SU-DHL-6 (cell line): ENCODE results near the gene CCDC92B.
A peak's percentile ranks its signal among the peaks of the same experiment; 100 is the strongest.

Source experiments
- H2AFZ ChIP-seq: fragments of 200-600 bp; sonication (generic); 2 replicates; pipeline ENCODE4 v1.6.1; 2014; ENCODE audit warnings: low read depth, mild to moderate bottlenecking, moderate library complexity, mixed read lengths, antibody characterized with exemption, low read length; ENCODE audit not compliant: severe bottlenecking
- H3F3A ChIP-seq: fragments of 200-600 bp; shearing (Covaris generic); 2 replicates; pipeline ENCODE4 v1.6.0; 2016; ENCODE audit warnings: antibody characterized with exemption, mild to moderate bottlenecking; ENCODE audit not compliant: insufficient read depth
- H3K27ac ChIP-seq: fragments of 200-600 bp; sonication (generic); 2 replicates; pipeline ENCODE4 v1.5.1; 2016; ENCODE audit warnings: low read depth, mild to moderate bottlenecking, low read length, moderate library complexity, mixed read lengths
- H3K27me3 ChIP-seq: fragments of 200-600 bp; sonication (generic), shearing (Covaris generic); 2 replicates; pipeline ENCODE4 v1.6.0; 2014; ENCODE audit warnings: mild to moderate bottlenecking, low read length
- H3K36me3 ChIP-seq: fragments of 200-600 bp; sonication (generic); 2 replicates; pipeline ENCODE4 v1.6.1; 2014; ENCODE audit warnings: mild to moderate bottlenecking, low read length, mixed read lengths
- H3K4me2 ChIP-seq: fragments of 300-600, 200-600 bp; shearing (Covaris generic), sonication (generic); 2 replicates; pipeline ENCODE4 v1.6.0; 2014; ENCODE audit warnings: low read length, low read depth, mild to moderate bottlenecking; ENCODE audit not compliant: poor library complexity, severe bottlenecking
- H3K4me3 ChIP-seq: fragments of 200-600 bp; sonication (generic); 2 replicates; pipeline ENCODE4 v1.5.1; 2014; ENCODE audit warnings: antibody characterized with exemption, low read length, mild to moderate bottlenecking, mixed read lengths; ENCODE audit not compliant: insufficient read depth, poor library complexity, severe bottlenecking
- H3K79me2 ChIP-seq: fragments of 200-600 bp; sonication (generic); 2 replicates; pipeline ENCODE4 v1.6.1; 2014; ENCODE audit warnings: mild to moderate bottlenecking, low read length, moderate library complexity; ENCODE audit not compliant: insufficient read depth
- H3K9ac ChIP-seq: fragments of 200-600 bp; sonication (generic); 2 replicates; pipeline ENCODE4 v1.7.0; 2014; ENCODE audit warnings: mild to moderate bottlenecking, low read length
- H3K9me2 ChIP-seq: fragments of 200-600 bp; sonication (generic); replicated peaks from 2 replicates; pipeline ENCODE4 v1.6.1; 2014; ENCODE audit warnings: low read length; ENCODE audit not compliant: insufficient read depth
- H3K9me3 ChIP-seq: fragments of 200-600 bp; sonication (generic); 2 replicates; pipeline ENCODE4 v1.6.1; 2014; ENCODE audit warnings: low read length, mixed read lengths; ENCODE audit not compliant: insufficient read depth
- H4K20me1 ChIP-seq: fragments of 200-600 bp; sonication (generic); 2 replicates; pipeline ENCODE4 v1.6.1; 2014; ENCODE audit warnings: low read depth, mild to moderate bottlenecking, antibody characterized with exemption, low read length, moderate library complexity, mixed read lengths
- CTCF ChIP-seq: fragments of 200-600 bp; sonication (generic); IDR thresholded peaks from one replicate; pipeline ENCODE4 v1.5.1; 2017; ENCODE audit warnings: antibody characterized with exemption, mild to moderate bottlenecking, low read length, moderate library complexity; ENCODE audit not compliant: insufficient read depth, poor library complexity, severe bottlenecking
- EZH2phosphoT487 ChIP-seq: fragments of 200-600 bp; sonication (generic), shearing (Covaris generic); conservative IDR thresholded peaks from 2 replicates; pipeline ENCODE4 v1.6.1; 2018; ENCODE audit warnings: mild to moderate bottlenecking, antibody characterized with exemption, low read length, moderate library complexity, mixed read lengths

The CCDC92B gene

GRCh38 chr17:2716649-2717048, 32.8 kb downstream of the CCDC92B start:
- TF ChIP-seq CTCF (no peak), EZH2phosphoT487 (no peak)
- H3K9me2 ChIP-seq: no peaks in the 10 kb centered on the region
- H2AFZ ChIP-seq: no peak overlapping the region
- H3K79me2 ChIP-seq: peaks cover 5% of the 10 kb centered on the region; the same call in 1 of the 2 replicates
- no peaks in the 10 kb centered on the region for H4K20me1 ChIP-seq
- no peak overlapping the region for H3K4me2 ChIP-seq
- no peak overlapping the region for H3K9ac ChIP-seq
- no peak overlapping the region for H3K4me3 ChIP-seq
- H3K9me3 ChIP-seq: no peaks in the 10 kb centered on the region
- H3K36me3 ChIP-seq: no peaks in the 10 kb centered on the region
- no peaks in the 10 kb centered on the region for H3F3A ChIP-seq
- no peak overlapping the region for H3K27ac ChIP-seq
- no peaks in the 10 kb centered on the region for H3K27me3 ChIP-seq

- TF ChIP-seq CTCF: no peak
- Histone ChIP-seq H2AFZ (no peak overlapping the region), H3K4me2 (no peak overlapping the region), H3K36me3 (no peaks in the 10 kb centered on the region), H3K9ac (no peak overlapping the region), H3K4me3 (no peak overlapping the region), H3K79me2 (peaks cover 28% of the 10 kb centered on the region), H3K27me3 (no peaks in the 10 kb centered on the region), H3K9me3 (no peaks in the 10 kb centered on the region), H3K27ac (no peak overlapping the region), H4K20me1 (no peaks in the 10 kb centered on the region), H3K9me2 (no peaks in the 10 kb centered on the region), H3F3A (no peaks in the 10 kb centered on the region)
These were observed 35.6 kb downstream of the CCDC92B start for GRCh38 chr17:2713881-2714280.

GRCh38 chr17:2712300-2713043, 37.0 kb downstream of the CCDC92B start:
- no peaks in the 10 kb centered on the region for H3F3A ChIP-seq
- no peaks in the 10 kb centered on the region for H3K9me3 ChIP-seq
- H3K4me2 ChIP-seq: peak overlapping the region; percentile 52
- peak overlapping the region; percentile 33; the same call in 1 of the 2 replicates for H3K27ac ChIP-seq
- peak overlapping the region; percentile 95 for H2AFZ ChIP-seq
- H3K36me3 ChIP-seq: no peaks in the 10 kb centered on the region
- H4K20me1 ChIP-seq: no peaks in the 10 kb centered on the region
- no peak for TF ChIP-seq CTCF
- TF ChIP-seq EZH2phosphoT487: no peak
- H3K9me2 ChIP-seq: no peaks in the 10 kb centered on the region
- no peaks in the 10 kb centered on the region for H3K27me3 ChIP-seq
- H3K9ac ChIP-seq: peak overlapping the region; percentile 66
- peaks cover 42% of the 10 kb centered on the region for H3K79me2 ChIP-seq
- H3K4me3 ChIP-seq: peak overlapping the region; percentile 56
